ENCODE results near the gene RAB40AL.
"Not testable (repeated sequence)": the region's sequence is repeated elsewhere in the genome, so short reads cannot be mapped to it uniquely, and the experiment has no call there.

Gene RAB40AL, protein sequence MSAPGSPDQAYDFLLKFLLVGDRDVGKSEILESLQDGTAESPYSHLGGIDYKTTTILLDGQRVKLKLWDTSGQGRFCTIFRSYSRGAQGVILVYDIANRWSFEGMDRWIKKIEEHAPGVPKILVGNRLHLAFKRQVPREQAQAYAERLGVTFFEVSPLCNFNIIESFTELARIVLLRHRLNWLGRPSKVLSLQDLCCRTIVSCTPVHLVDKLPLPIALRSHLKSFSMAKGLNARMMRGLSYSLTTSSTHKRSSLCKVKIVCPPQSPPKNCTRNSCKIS

GRCh38 chrX:102936972-102937371 lies at the start of gene RAB40AL:
RAB40AL (plus strand) TSS chrX:102937272; CDS start chrX:102937319, 47 bp downstream.
- TF ChIP-seq, protein P1, sequence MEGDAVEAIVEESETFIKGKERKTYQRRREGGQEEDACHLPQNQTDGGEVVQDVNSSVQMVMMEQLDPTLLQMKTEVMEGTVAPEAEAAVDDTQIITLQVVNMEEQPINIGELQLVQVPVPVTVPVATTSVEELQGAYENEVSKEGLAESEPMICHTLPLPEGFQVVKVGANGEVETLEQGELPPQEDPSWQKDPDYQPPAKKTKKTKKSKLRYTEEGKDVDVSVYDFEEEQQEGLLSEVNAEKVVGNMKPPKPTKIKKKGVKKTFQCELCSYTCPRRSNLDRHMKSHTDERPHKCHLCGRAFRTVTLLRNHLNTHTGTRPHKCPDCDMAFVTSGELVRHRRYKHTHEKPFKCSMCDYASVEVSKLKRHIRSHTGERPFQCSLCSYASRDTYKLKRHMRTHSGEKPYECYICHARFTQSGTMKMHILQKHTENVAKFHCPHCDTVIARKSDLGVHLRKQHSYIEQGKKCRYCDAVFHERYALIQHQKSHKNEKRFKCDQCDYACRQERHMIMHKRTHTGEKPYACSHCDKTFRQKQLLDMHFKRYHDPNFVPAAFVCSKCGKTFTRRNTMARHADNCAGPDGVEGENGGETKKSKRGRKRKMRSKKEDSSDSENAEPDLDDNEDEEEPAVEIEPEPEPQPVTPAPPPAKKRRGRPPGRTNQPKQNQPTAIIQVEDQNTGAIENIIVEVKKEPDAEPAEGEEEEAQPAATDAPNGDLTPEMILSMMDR (IDR thresholded peaks at IDR 0.05): not testable (repeated sequence)

- TF ChIP-seq, protein P1 (IDR thresholded peaks at IDR 0.05): no peak
Measured at GRCh38 chrX:102887687-102888086, 49.4 kb upstream of the RAB40AL start.

DNA sequence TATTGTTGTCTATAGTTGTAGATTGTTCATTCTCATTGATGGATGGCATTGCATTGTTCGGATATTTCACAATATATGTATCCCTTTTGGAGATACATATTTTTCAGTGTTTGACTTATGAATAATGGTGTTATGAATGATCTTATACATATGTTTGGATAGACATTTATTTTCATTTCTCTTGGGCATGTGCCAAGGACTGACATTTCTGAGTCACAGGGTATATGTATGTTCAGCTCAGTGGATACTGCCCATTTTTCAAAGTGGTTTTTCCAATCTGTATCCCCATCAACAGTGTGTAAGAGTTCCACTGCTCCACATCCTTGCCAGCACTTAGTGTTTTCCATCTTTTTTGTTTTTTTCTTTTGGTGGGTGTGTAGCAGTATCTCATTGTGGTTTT lies 45.0 kb upstream of the RAB40AL start:
- TF ChIP-seq, protein P1 (IDR thresholded peaks at IDR 0.05): no peak

- TF ChIP-seq, protein P1 (IDR thresholded peaks at IDR 0.05): peak; percentile 51
Measured at GRCh38 chrX:102899940-102900916, 36.8 kb upstream of the RAB40AL start.

DNA sequence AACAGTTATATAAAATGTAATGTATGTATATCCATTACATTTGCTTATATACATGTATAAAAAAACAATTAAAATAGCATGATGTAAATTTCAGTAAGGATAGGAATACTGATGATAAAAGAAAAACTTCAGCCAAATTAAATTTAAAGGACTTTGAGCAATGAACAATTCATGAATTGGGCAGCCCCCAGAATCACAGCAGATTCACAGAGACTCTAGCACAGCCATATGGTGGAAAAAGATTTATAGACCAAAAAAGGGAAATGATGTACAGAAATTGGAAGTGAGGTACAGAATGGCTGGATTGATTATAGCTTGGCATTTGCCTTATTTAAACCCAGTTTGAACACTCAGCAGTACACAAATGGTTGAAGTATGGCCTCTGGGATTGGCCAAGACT lies 34.7 kb upstream of the RAB40AL start:
- TF ChIP-seq, protein P1 (IDR thresholded peaks at IDR 0.05): no peak

GRCh38 chrX:102930990-102931756 lies 5.9 kb upstream of the RAB40AL start:
- TF ChIP-seq, protein P1 (IDR thresholded peaks at IDR 0.05): no peak

DNA sequence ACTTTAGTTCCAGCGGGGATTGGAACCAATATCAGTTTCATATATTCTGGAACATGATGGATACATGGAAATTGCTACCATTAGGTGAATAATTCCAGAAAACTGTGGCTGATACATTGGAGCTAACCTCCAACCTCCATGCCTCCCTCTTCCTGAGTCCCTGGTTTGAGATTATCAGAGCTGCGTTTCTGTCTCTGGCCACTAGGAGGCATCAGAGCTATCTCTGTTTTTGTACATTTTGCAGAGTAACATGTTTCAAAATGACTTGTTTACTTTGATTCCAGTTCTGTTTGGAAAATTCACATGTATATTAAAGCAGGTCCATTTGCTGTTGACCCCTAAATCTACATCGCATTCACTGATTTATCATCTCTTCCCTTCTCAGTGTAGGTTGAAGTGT lies 2.4 kb upstream of the RAB40AL start:
- TF ChIP-seq, protein P1 (IDR thresholded peaks at IDR 0.05): peak; percentile 69
